ENCODE data around the gene NAIF1.
A peak's percentile ranks its signal among the peaks of the same experiment; 100 is the strongest.

The NAIF1 gene

GRCh38 chr9:128098297-128099230 is 31.4 kb upstream of the NAIF1 start:
- peaks cover 45% of the 10 kb centered on the region for H3K4me1 ChIP-seq (ENCODE audit: insufficient read depth, low read length)
- H3K27me3 ChIP-seq (ENCODE audit: insufficient read depth, low read length): no peaks in the 10 kb centered on the region
- peak overlapping the region; percentile 54 for H3K4me3 ChIP-seq (ENCODE audit: low read length)
- no peaks in the 10 kb centered on the region for H3K9me3 ChIP-seq (ENCODE audit: low read length)
- H3K36me3 ChIP-seq (ENCODE audit: insufficient read depth, low read length): peaks cover 28% of the 10 kb centered on the region
- no peak overlapping the region for H2AFZ ChIP-seq (ENCODE audit: low read depth, low read length)

DNA sequence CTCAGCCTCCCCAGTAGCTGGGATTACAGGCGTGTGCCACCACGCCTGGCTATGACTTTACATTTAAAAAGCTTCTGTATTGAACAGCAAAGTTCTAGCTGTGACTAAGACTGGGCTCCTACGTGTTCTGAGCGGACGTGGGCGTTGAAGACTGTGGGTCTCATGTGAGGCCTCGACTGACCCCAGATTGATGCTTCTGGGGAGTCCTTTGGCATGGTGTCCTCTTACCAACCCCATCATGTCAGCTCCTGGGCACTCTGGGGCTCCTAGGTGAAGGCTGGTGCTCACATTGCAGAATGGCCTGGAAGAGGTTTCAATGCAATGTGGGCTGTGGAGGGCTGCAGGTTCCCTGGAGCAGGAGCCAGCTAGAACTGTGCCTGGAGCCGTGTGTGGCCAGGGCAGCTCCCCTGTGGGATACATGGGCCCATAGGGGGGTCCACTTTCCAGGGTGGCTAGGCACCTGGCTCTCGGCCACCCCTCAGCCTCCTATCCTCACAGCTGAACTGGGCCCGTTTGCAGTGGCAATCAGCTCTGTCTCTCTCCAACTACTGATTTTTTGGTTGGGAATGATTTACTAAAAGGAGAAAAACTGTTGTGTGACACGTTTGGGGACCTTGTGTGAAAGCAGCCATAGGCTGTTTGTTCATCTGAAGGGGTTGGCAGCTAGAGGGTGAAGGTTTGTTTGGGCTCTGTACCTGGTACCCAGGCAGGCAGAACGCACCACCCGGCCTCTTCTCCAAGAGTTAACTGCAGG is 30.6 kb upstream of the NAIF1 start:
- Histone ChIP-seq H3K4me3 (ENCODE audit: low read length) (peak overlapping the region; percentile 54), H3K4me1 (ENCODE audit: insufficient read depth, low read length) (peaks cover 54% of the 10 kb centered on the region), H3K36me3 (ENCODE audit: insufficient read depth, low read length) (peaks cover 20% of the 10 kb centered on the region), H3K27me3 (ENCODE audit: insufficient read depth, low read length) (no peaks in the 10 kb centered on the region), H3K9me3 (ENCODE audit: low read length) (no peaks in the 10 kb centered on the region), H2AFZ (ENCODE audit: low read depth, low read length) (no peak overlapping the region)

GRCh38 chr9:128096616-128097536 is 29.8 kb upstream of the NAIF1 start:
- Histone ChIP-seq H3K27me3 (ENCODE audit: insufficient read depth, low read length) (no peaks in the 10 kb centered on the region), H2AFZ (ENCODE audit: low read depth, low read length) (no peak overlapping the region), H3K9me3 (ENCODE audit: low read length) (no peaks in the 10 kb centered on the region), H3K4me3 (ENCODE audit: low read length) (no peak overlapping the region), H3K36me3 (ENCODE audit: insufficient read depth, low read length) (peaks cover 11% of the 10 kb centered on the region), H3K4me1 (ENCODE audit: insufficient read depth, low read length) (peaks cover 62% of the 10 kb centered on the region)

- peaks cover 66% of the 10 kb centered on the region for H3K4me1 ChIP-seq (ENCODE audit: insufficient read depth, low read length)
- H2AFZ ChIP-seq (ENCODE audit: low read depth, low read length): no peak overlapping the region
- H3K36me3 ChIP-seq (ENCODE audit: insufficient read depth, low read length): no peaks in the 10 kb centered on the region
- H3K9me3 ChIP-seq (ENCODE audit: low read length): no peaks in the 10 kb centered on the region
- no peaks in the 10 kb centered on the region for H3K27me3 ChIP-seq (ENCODE audit: insufficient read depth, low read length)
- H3K4me3 ChIP-seq (ENCODE audit: low read length): no peak overlapping the region
Observed at GRCh38 chr9:128094950-128095544, 27.9 kb upstream of the NAIF1 start.

- Histone ChIP-seq H2AFZ (ENCODE audit: low read depth, low read length) (no peak overlapping the region), H3K27me3 (ENCODE audit: insufficient read depth, low read length) (no peaks in the 10 kb centered on the region), H3K36me3 (ENCODE audit: insufficient read depth, low read length) (no peaks in the 10 kb centered on the region), H3K4me1 (ENCODE audit: insufficient read depth, low read length) (peaks cover 59% of the 10 kb centered on the region), H3K4me3 (ENCODE audit: low read length) (peak overlapping the region; percentile 18), H3K9me3 (ENCODE audit: low read length) (no peaks in the 10 kb centered on the region)
Observed at GRCh38 chr9:128094166-128094949, 27.2 kb upstream of the NAIF1 start.

DNA sequence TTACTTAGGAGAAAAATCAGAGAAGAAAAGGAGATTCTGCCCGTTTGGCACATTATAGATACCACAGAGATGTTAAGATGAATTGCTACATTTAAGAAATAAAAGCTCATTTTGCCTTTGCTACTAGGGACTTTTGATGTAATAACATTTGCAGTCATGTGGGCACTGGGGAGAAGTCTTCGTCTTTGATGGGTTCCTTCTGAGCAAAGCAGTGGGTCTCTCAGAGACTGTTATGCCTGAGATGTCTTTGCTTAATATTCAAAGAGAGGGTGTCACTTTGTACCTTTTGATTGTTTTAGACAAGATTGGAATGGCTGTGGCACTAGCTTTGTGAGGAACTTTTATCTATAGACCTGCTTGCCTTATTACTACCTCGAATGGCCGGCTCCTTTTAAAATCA is 25.9 kb upstream of the NAIF1 start:
- H2AFZ ChIP-seq (ENCODE audit: low read depth, low read length): no peak overlapping the region
- H3K4me3 ChIP-seq (ENCODE audit: low read length): peak overlapping the region; percentile 9
- no peaks in the 10 kb centered on the region for H3K9me3 ChIP-seq (ENCODE audit: low read length)
- peaks cover 51% of the 10 kb centered on the region for H3K4me1 ChIP-seq (ENCODE audit: insufficient read depth, low read length)
- no peaks in the 10 kb centered on the region for H3K27me3 ChIP-seq (ENCODE audit: insufficient read depth, low read length)
- no peaks in the 10 kb centered on the region for H3K36me3 ChIP-seq (ENCODE audit: insufficient read depth, low read length)

DNA sequence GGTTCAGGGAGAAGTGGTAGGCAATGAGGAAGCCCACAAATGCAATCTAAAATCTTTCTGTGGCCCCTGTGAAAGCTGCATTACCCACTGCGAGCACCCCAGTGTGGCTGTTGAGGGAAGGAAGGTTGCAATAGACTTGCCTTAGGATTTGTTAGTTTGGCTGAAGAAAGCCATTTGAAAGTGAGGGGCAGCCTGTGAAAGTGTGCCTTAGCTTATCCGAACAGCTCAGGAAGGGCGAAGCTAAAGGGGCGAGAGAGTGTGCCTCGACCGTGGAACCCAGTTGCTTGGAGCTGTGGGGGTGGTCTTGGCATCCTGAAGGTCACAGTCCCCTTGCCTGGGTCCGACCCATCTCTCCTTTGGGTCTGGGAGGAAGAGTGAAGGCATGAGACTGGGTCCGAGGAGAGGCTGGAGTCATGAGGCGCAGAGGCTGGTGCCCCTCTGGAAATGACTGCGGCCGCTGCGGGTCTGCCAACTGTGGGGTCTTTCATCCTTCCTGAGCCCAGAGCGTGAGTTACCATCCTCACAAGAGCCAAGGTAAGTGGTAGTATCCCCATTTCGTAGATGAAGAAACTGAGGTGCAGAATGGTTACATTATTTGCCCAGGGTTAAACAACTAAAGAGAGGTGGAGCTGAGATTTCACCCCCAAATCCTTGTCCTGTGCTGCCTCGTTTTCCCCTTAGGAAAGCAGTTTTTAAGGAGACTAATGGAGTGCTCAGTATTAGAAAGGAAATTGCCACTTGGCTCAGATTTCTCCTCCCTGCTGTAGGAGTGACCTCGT is 25.3 kb upstream of the NAIF1 start:
- H3K9me3 ChIP-seq (ENCODE audit: low read length): no peaks in the 10 kb centered on the region
- no peaks in the 10 kb centered on the region for H3K27me3 ChIP-seq (ENCODE audit: insufficient read depth, low read length)
- peak overlapping the region; percentile 9 for H3K4me3 ChIP-seq (ENCODE audit: low read length)
- no peak overlapping the region for H2AFZ ChIP-seq (ENCODE audit: low read depth, low read length)
- H3K4me1 ChIP-seq (ENCODE audit: insufficient read depth, low read length): peaks cover 45% of the 10 kb centered on the region
- H3K36me3 ChIP-seq (ENCODE audit: insufficient read depth, low read length): no peaks in the 10 kb centered on the region

DNA sequence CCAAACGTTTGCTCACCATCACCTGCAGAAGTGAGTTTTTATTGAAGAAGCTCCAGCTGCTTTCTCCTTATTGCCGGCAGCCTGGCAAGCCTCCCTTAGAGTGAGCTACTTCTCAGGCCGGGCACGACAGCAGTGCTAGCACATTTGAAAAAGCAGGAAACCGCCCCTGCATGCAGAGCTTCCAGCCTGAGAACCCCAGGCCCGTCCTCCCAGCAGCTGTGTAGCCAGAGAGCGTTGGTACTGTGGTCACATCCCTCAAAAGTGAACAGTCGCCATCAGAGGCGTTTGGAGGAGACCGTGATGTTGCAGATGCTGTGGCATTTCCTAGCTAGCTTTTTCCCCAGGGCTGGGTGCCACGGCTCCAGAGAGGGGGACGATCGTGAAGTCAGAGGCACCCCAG is 24.5 kb upstream of the NAIF1 start:
- no peak overlapping the region for H2AFZ ChIP-seq (ENCODE audit: low read depth, low read length)
- H3K4me3 ChIP-seq (ENCODE audit: low read length): peak overlapping the region; percentile 42
- H3K9me3 ChIP-seq (ENCODE audit: low read length): no peaks in the 10 kb centered on the region
- H3K4me1 ChIP-seq (ENCODE audit: insufficient read depth, low read length): peaks cover 42% of the 10 kb centered on the region
- no peaks in the 10 kb centered on the region for H3K36me3 ChIP-seq (ENCODE audit: insufficient read depth, low read length)
- no peaks in the 10 kb centered on the region for H3K27me3 ChIP-seq (ENCODE audit: insufficient read depth, low read length)

DNA sequence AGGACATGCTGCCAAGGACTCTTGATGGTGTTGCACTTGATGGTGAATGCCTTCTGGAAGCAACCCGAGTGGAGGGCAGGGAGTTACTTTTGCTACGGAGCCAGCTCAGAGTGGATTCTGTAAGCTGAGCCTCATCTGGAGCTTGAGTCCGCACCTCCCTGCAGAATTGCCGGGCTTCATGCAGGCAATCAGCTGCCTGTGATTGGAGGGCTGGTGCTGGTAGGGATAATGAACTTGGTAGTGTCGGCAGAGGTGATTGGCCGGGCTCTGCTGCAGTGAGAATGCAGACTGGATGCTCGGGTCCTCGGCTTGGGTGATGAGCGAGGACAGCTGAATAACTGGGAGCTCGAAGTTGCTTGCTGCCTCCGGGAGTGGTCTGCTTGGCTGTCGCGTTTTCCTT is 24.0 kb upstream of the NAIF1 start:
- H3K36me3 ChIP-seq (ENCODE audit: insufficient read depth, low read length): no peaks in the 10 kb centered on the region
- H2AFZ ChIP-seq (ENCODE audit: low read depth, low read length): peak overlapping the region; percentile 88
- H3K4me3 ChIP-seq (ENCODE audit: low read length): peak overlapping the region; percentile 42
- no peaks in the 10 kb centered on the region for H3K9me3 ChIP-seq (ENCODE audit: low read length)
- no peaks in the 10 kb centered on the region for H3K27me3 ChIP-seq (ENCODE audit: insufficient read depth, low read length)
- H3K4me1 ChIP-seq (ENCODE audit: insufficient read depth, low read length): peaks cover 42% of the 10 kb centered on the region

DNA sequence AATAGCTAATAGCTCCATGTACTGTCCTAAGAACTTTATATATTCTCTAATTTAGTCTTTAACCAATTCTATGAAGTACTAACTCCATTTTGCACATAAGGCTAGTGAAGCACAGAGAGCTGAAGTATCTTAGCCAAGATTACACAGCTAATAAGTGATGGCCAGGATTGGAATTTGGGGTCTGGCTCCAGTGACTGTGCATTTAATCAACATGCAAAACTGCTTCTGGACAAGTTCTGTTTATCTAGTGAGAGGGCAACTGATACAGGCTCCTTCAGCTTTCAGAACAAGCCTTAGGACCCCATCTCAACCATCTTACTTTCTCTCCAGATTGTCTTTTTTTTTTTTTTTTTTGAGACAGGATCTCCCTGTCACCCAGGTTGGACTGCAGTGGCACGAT is 22.2 kb upstream of the NAIF1 start:
- Histone ChIP-seq H2AFZ (ENCODE audit: low read depth, low read length) (no peak overlapping the region), H3K4me3 (ENCODE audit: low read length) (no peak overlapping the region), H3K27me3 (ENCODE audit: insufficient read depth, low read length) (no peaks in the 10 kb centered on the region), H3K9me3 (ENCODE audit: low read length) (no peaks in the 10 kb centered on the region), H3K36me3 (ENCODE audit: insufficient read depth, low read length) (no peaks in the 10 kb centered on the region), H3K4me1 (ENCODE audit: insufficient read depth, low read length) (peaks cover 33% of the 10 kb centered on the region)

DNA sequence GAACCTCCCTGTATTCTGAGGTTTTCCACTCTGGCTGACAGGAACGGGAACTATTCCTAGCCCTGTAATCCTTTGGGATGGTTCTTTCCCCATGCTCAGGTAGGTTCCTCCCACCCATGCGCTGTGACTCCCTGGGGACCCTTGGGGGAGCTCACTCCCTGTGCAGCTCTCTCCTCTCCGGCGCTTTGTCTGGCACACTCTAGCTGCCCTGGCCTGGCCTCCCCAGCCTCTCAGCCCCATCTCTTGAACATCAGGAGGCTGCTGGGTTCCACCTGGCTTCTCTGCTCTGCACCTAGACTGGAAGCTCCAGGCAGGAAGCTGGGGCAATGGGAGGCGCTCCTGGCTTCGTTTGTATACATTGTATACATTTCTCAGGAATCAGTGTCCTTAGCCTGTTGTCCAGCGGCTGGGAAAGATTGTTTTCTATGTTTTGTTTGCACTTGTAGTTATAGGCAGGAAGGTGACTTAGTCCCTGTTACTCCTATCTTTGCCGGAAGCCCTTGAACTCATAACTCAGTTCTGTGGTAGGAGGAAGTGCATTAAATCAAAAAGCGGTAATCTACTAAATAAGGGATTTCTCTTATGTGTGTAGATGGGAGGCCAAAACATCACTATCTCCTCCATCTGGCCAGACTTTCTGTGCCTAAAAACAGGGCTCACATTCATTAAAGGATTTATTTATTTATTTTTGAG is 21.3 kb upstream of the NAIF1 start:
- Histone ChIP-seq H3K36me3 (ENCODE audit: insufficient read depth, low read length) (no peaks in the 10 kb centered on the region), H3K4me3 (ENCODE audit: low read length) (no peak overlapping the region), H3K9me3 (ENCODE audit: low read length) (no peaks in the 10 kb centered on the region), H2AFZ (ENCODE audit: low read depth, low read length) (no peak overlapping the region), H3K4me1 (ENCODE audit: insufficient read depth, low read length) (peaks cover 26% of the 10 kb centered on the region), H3K27me3 (ENCODE audit: insufficient read depth, low read length) (no peaks in the 10 kb centered on the region)

Measured in neuron (in vitro differentiated cells).